K562 (cell line): ENCODE data around the gene IFNGR2. TPM values are rescaled to one million over a fixed set of nuclear protein-coding genes. Genes with fewer than 3 reads are reported as not detected.
A peak's percentile ranks its signal among the peaks of the same experiment; 100 is the strongest.

ENCODE experiments used
- ARID1B ChIP-seq: fragments of 450-650 bp; IDR thresholded peaks from 2 replicates; pipeline ENCODE4 v1.6.1; 2016; ENCODE audit warnings: antibody characterized with exemption, mild to moderate bottlenecking, inconsistent platforms
- BACH1 ChIP-seq: fragments of 200-800 bp; sonication (Bioruptor generic); IDR thresholded peaks from 2 replicates; pipeline ENCODE4 v1.6.1; 2016; ENCODE audit warnings: missing genetic modification characterization, missing compliant biosample characterization
- HDAC8 ChIP-seq: fragments of 450-650 bp; IDR thresholded peaks from 2 replicates; pipeline ENCODE4 v1.6.1; 2016; ENCODE audit warnings: mild to moderate bottlenecking, missing genetic modification characterization, moderate library complexity, missing compliant biosample characterization
- HNRNPH1 ChIP-seq: fragments of 200-400 bp; formaldehyde crosslinking; optimal IDR thresholded peaks from 2 replicates; pipeline ENCODE3; 2017; ENCODE audit warnings: low read depth, mild to moderate bottlenecking, low read length, moderate library complexity
- ID3 ChIP-seq, 2 experiments: fragments of 250-450 bp in 1 of 2; fragments of 450-650 bp in 1 of 2; sonication (Bioruptor Pico) in 1 of 2; IDR thresholded peaks; 2 replicates each; pipeline versions ENCODE4 v1.6.1 to v1.8.0; 2016 to 2021; ENCODE audit warnings: mild to moderate bottlenecking in 2 of 2, moderate library complexity in 2 of 2, missing compliant biosample characterization in 1 of 2, missing genetic modification characterization in 1 of 2
- IRF2 ChIP-seq: sonication (generic); formaldehyde crosslinking; IDR thresholded peaks from 2 replicates; pipeline ENCODE4 v1.8.1; 2022; ENCODE audit warnings: mild to moderate bottlenecking, missing genetic modification reagents
- NFYB ChIP-seq: IDR thresholded peaks from 2 replicates; pipeline ENCODE4 v1.6.1; 2011; ENCODE audit warnings: mild to moderate bottlenecking, moderate library complexity; ENCODE audit not compliant: insufficient read length; ENCODE audit errors: extremely low read depth
- NR2C1 ChIP-seq, 2 experiments: fragments of 450-650 bp; IDR thresholded peaks; 2 replicates each; pipeline ENCODE4 v1.6.1; 2017; ENCODE audit warnings: mild to moderate bottlenecking in 2 of 2, antibody characterized with exemption in 1 of 2, inconsistent platforms in 1 of 2, missing compliant biosample characterization in 1 of 2, missing genetic modification characterization in 1 of 2
- OTX1 ChIP-seq: fragments of 450-650 bp; formaldehyde crosslinking; IDR thresholded peaks from 2 replicates; pipeline ENCODE4 v1.4.0; 2022; ENCODE audit warnings: mild to moderate bottlenecking
- POLR2AphosphoS5 ChIP-seq: IDR thresholded peaks from 2 replicates; pipeline ENCODE4 v1.6.1; 2011; ENCODE audit warnings: mild to moderate bottlenecking, low read depth, low read length, moderate library complexity; ENCODE audit not compliant: control insufficient read depth, insufficient read depth
- SMAD3 ChIP-seq: fragments of 450-650 bp; formaldehyde crosslinking; conservative IDR thresholded peaks from 2 replicates; pipeline ENCODE4 v1.4.0; 2020; ENCODE audit warnings: mild to moderate bottlenecking
- SMC3 ChIP-seq: conservative IDR thresholded peaks from 2 replicates; pipeline ENCODE4 v1.6.1; 2011; ENCODE audit warnings: low read depth, low read length, improper control_type of control experiment; ENCODE audit not compliant: insufficient read depth
- THRAP3 ChIP-seq: fragments of 450-650 bp; IDR thresholded peaks from 2 replicates; pipeline ENCODE4 v1.6.1; 2016; ENCODE audit warnings: mild to moderate bottlenecking, inconsistent platforms, borderline replicate concordance
- ZNF274 ChIP-seq: IDR thresholded peaks from 2 replicates; pipeline ENCODE4 v1.6.1; 2011; ENCODE audit warnings: low read depth, mild to moderate bottlenecking, low read length, moderate library complexity, borderline replicate concordance
- ZNF57 ChIP-seq: fragments of 450-650 bp; formaldehyde crosslinking; IDR thresholded peaks from 2 replicates; pipeline ENCODE4 v1.4.0; 2020; ENCODE audit warnings: mild to moderate bottlenecking, moderate library complexity
- polyA plus RNA-seq, 8 experiments: library from polyadenylated mRNA; depleted of rRNA in 4 of 8; stranded (reverse) in 5 of 8; unstranded in 3 of 8; fragments of >200 nt; fragmentation: Nextera tagmentation in 2 of 8; fragmentation: Illumina TruSeq in 1 of 8; extraction: Ambion mirVana in 2 of 8; extraction: Trizol in 1 of 8; gene quantifications; 2 replicates each; pipeline versions ENCODE4 v1.2.1 to v1.2.3, GENCODE V29; 2011 to 2014; ENCODE audit warnings: inconsistent platforms in 1 of 8, missing spikeins in 1 of 8
- total RNA-seq, 7 experiments: library from RNA; depleted of rRNA in 6 of 7; stranded (reverse); fragments of >200 nt in 6 of 7; fragmentation: Illumina TruSeq in 2 of 7; extraction: Trizol in 2 of 7; gene quantifications; 2 replicates each; pipeline versions ENCODE4 v1.2.1 to v1.2.3, GENCODE V29; 2011 to 2021; ENCODE audit warnings: low replicate concordance in 1 of 7
- TF ChIP-seq, protein P1 (sequence below): fragments of 250-450 bp; sonication (Bioruptor Pico); IDR thresholded peaks from 2 replicates; pipeline ENCODE4 v1.4.0; 2020
- TF ChIP-seq, protein P2 (sequence below): IDR thresholded peaks from 3 replicates; pipeline ENCODE4 v1.6.1; 2011; ENCODE audit warnings: borderline replicate concordance, mild to moderate bottlenecking; ENCODE audit not compliant: insufficient read length, insufficient read depth
- TF ChIP-seq, protein P3 (sequence below): fragments of 450-650 bp; formaldehyde crosslinking; IDR thresholded peaks from 2 replicates; pipeline ENCODE4 v1.4.0; 2020; ENCODE audit warnings: mild to moderate bottlenecking, moderate library complexity

IFNGR2 gene
- total and polyA plus RNA-seq, 9 of the 15 experiments (the other 6 are each of a cell fraction or from before 2014, with no cell fraction given) = 6.7 to 58.0 (median 28.5) TPM

GRCh38 chr21:33360881-33361602 lies 42.2 kb upstream of the IFNGR2 start (continued):
- TF ChIP-seq ID3 (CRISPR knock-in tag; IDR thresholded peaks at IDR 0.05) (no peak), ID3 (tag; IDR thresholded peaks at IDR 0.05) (peak; percentile 51; the same call in 1 of the 2 replicates), ARID1B (no peak), BACH1 (tag) (no peak), NFYB (no peak), ZNF274 (no peak), ZNF57 (CRISPR knock-in tag) (no peak), SMAD3 (CRISPR knock-in tag) (0 out of 2 replicates have a peak, but pooled peaks have one; percentile 49), IRF2 (no peak), HNRNPH1 (no peak), SMC3 (peak; percentile 70), POLR2AphosphoS5 (no peak), OTX1 (no peak), HDAC8 (tag) (no peak), THRAP3 (no peak), NR2C1 (IDR thresholded peaks at IDR 0.05) (no peak), NR2C1 (tag; IDR thresholded peaks at IDR 0.05) (no peak)
- TF ChIP-seq, protein P1, sequence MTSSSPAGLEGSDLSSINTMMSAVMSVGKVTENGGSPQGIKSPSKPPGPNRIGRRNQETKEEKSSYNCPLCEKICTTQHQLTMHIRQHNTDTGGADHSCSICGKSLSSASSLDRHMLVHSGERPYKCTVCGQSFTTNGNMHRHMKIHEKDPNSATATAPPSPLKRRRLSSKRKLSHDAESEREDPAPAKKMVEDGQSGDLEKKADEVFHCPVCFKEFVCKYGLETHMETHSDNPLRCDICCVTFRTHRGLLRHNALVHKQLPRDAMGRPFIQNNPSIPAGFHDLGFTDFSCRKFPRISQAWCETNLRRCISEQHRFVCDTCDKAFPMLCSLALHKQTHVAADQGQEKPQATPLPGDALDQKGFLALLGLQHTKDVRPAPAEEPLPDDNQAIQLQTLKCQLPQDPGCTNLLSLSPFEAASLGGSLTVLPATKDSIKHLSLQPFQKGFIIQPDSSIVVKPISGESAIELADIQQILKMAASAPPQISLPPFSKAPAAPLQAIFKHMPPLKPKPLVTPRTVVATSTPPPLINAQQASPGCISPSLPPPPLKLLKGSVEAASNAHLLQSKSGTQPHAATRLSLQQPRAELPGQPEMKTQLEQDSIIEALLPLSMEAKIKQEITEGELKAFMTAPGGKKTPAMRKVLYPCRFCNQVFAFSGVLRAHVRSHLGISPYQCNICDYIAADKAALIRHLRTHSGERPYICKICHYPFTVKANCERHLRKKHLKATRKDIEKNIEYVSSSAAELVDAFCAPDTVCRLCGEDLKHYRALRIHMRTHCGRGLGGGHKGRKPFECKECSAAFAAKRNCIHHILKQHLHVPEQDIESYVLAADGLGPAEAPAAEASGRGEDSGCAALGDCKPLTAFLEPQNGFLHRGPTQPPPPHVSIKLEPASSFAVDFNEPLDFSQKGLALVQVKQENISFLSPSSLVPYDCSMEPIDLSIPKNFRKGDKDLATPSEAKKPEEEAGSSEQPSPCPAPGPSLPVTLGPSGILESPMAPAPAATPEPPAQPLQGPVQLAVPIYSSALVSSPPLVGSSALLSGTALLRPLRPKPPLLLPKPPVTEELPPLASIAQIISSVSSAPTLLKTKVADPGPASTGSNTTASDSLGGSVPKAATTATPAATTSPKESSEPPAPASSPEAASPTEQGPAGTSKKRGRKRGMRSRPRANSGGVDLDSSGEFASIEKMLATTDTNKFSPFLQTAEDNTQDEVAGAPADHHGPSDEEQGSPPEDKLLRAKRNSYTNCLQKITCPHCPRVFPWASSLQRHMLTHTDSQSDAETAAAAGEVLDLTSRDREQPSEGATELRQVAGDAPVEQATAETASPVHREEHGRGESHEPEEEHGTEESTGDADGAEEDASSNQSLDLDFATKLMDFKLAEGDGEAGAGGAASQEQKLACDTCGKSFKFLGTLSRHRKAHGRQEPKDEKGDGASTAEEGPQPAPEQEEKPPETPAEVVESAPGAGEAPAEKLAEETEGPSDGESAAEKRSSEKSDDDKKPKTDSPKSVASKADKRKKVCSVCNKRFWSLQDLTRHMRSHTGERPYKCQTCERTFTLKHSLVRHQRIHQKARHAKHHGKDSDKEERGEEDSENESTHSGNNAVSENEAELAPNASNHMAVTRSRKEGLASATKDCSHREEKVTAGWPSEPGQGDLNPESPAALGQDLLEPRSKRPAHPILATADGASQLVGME (CRISPR knock-in tag) = 0 out of 2 replicates have a peak, but pooled peaks have one; percentile 27
- TF ChIP-seq, protein P2, sequence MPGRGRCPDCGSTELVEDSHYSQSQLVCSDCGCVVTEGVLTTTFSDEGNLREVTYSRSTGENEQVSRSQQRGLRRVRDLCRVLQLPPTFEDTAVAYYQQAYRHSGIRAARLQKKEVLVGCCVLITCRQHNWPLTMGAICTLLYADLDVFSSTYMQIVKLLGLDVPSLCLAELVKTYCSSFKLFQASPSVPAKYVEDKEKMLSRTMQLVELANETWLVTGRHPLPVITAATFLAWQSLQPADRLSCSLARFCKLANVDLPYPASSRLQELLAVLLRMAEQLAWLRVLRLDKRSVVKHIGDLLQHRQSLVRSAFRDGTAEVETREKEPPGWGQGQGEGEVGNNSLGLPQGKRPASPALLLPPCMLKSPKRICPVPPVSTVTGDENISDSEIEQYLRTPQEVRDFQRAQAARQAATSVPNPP = no peak
- TF ChIP-seq, protein P3, sequence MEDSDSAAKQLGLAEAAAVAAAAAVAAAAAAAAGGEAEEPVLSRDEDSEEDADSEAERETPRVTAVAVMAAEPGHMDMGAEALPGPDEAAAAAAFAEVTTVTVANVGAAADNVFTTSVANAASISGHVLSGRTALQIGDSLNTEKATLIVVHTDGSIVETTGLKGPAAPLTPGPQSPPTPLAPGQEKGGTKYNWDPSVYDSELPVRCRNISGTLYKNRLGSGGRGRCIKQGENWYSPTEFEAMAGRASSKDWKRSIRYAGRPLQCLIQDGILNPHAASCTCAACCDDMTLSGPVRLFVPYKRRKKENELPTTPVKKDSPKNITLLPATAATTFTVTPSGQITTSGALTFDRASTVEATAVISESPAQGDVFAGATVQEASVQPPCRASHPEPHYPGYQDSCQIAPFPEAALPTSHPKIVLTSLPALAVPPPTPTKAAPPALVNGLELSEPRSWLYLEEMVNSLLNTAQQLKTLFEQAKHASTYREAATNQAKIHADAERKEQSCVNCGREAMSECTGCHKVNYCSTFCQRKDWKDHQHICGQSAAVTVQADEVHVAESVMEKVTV (CRISPR knock-in tag) = peak; percentile 29; the same call in 1 of the 2 replicates
